Measurements from ENCODE around the gene MAP3K2.

- TF ChIP-seq CTCF (IDR thresholded peaks at IDR 0.05) (no peak), EP300 (IDR thresholded peaks at IDR 0.05) (no peak)
These were observed 46.7 kb upstream of the MAP3K2 start for GRCh38 chr2:127434515-127434914.
